Fibroblast of skin of left quadriceps (primary cell): ENCODE results near the gene CKAP2.
A peak's percentile ranks its signal among the peaks of the same experiment; 100 is the strongest.
"Not testable (repeated sequence)": the region's sequence is repeated elsewhere in the genome, so short reads cannot be mapped to it uniquely, and the experiment has no call there.

Experiments used
- DNase-seq, 2 experiments: peaks; one replicate each; pipeline ENCODE4 v3.0.0-alpha.2; 2013; ENCODE audit warnings: low read depth in 2 of 2

The CKAP2 gene

GRCh38 chr13:52454820-52455676, at the start of gene CKAP2:
Gene CKAP2 (plus strand): TSS chr13:52455478. CDS start chr13:52455557, 79 bp downstream.
- DNase-seq = peak; percentile 75 to 76

GRCh38 chr13:52405767-52406494, 49.3 kb upstream of the CKAP2 start, which contains the start of gene THSD1:
Gene THSD1 (minus strand): TSS chr13:52406172. CDS start chr13:52402600, 3,572 bp downstream.
- DNase-seq = no peak

- DNase-seq = no peak
Observed at GRCh38 chr13:52406629-52407028, 48.6 kb upstream of the CKAP2 start.

GRCh38 chr13:52407436-52407835, 47.8 kb upstream of the CKAP2 start:
- DNase-seq = not testable (repeated sequence)

- not testable (repeated sequence) for DNase-seq
Observed at GRCh38 chr13:52408071-52408658, 47.1 kb upstream of the CKAP2 start.

GRCh38 chr13:52411629-52412028, 43.6 kb upstream of the CKAP2 start:
- DNase-seq = peak; percentile 34 to 40

GRCh38 chr13:52412128-52412527, 43.1 kb upstream of the CKAP2 start:
- no peak for DNase-seq

GRCh38 chr13:52414051-52414450, 41.2 kb upstream of the CKAP2 start:
- no peak for DNase-seq

GRCh38 chr13:52414963-52415362, 40.3 kb upstream of the CKAP2 start:
- peak in 1 of 2 experiments; percentile 20 for DNase-seq

GRCh38 chr13:52419080-52419479, 36.2 kb upstream of the CKAP2 start:
- no peak for DNase-seq

GRCh38 chr13:52421216-52421615, 34.1 kb upstream of the CKAP2 start:
- DNase-seq = no peak

GRCh38 chr13:52428295-52428694, 27.0 kb upstream of the CKAP2 start:
- DNase-seq = no peak

GRCh38 chr13:52432456-52432855, 22.8 kb upstream of the CKAP2 start:
- no peak for DNase-seq

- no peak for DNase-seq
Observed at GRCh38 chr13:52446265-52446664, 9.0 kb upstream of the CKAP2 start.

GRCh38 chr13:52447354-52447753, 7.9 kb upstream of the CKAP2 start:
- no peak for DNase-seq

- no peak for DNase-seq
Observed at GRCh38 chr13:52447815-52448552, 7.3 kb upstream of the CKAP2 start.

GRCh38 chr13:52449331-52450011, 5.8 kb upstream of the CKAP2 start:
- no peak for DNase-seq

GRCh38 chr13:52450012-52450792, 5.1 kb upstream of the CKAP2 start, which contains the start of gene VPS36:
Gene VPS36 (minus strand): TSS chr13:52450634. CDS start chr13:52450594, 40 bp downstream.
- peak; percentile 86 to 88 for DNase-seq

- DNase-seq = no peak
Observed at GRCh38 chr13:52450793-52451116, 4.5 kb upstream of the CKAP2 start.

GRCh38 chr13:52451135-52451804, 4.0 kb upstream of the CKAP2 start:
- DNase-seq = no peak
